Smooth muscle cell (in vitro differentiated cells): ENCODE results near the gene SETD4. TPM values are rescaled to one million over a fixed set of nuclear protein-coding genes. Genes with fewer than 3 reads are reported as not detected.
A peak's percentile ranks its signal among the peaks of the same experiment; 100 is the strongest.

ENCODE experiments used
- DNase-seq: peaks from one replicate; lab custom pipeline; 2025; ENCODE audit not compliant: unreplicated experiment; lab: John Stamatoyannopoulos, UW
- H2AFZ ChIP-seq: fragments of 200-600 bp; sonication (generic); 2 replicates; pipeline ENCODE4 v1.6.0; 2016; ENCODE audit warnings: antibody characterized with exemption, low read depth, mild to moderate bottlenecking
- H3F3A ChIP-seq: fragments of 200-600 bp; sonication (generic); 2 replicates; pipeline ENCODE4 v1.6.0; 2017; ENCODE audit warnings: antibody characterized with exemption, low read depth
- H3K27ac ChIP-seq: fragments of 200-600 bp; sonication (generic); 2 replicates; pipeline ENCODE4 v1.5.1; 2016; ENCODE audit warnings: low read depth, mild to moderate bottlenecking
- H3K27me3 ChIP-seq: fragments of 200-600 bp; sonication (generic); 2 replicates; pipeline ENCODE4 v1.6.1; 2016; ENCODE audit warnings: low read depth, mild to moderate bottlenecking
- H3K36me3 ChIP-seq: fragments of 200-600 bp; sonication (generic); 2 replicates; pipeline ENCODE4 v1.5.1; 2016; ENCODE audit warnings: low read depth
- H3K4me1 ChIP-seq: fragments of 200-600 bp; sonication (generic); 2 replicates; pipeline ENCODE4 v1.5.1; 2016; ENCODE audit warnings: low read depth
- H3K4me2 ChIP-seq: fragments of 200-600 bp; sonication (generic); 2 replicates; pipeline ENCODE4 v1.6.0; 2016; ENCODE audit warnings: mild to moderate bottlenecking
- H3K4me3 ChIP-seq: fragments of 200-600 bp; sonication (generic); 2 replicates; pipeline ENCODE4 v1.5.1; 2016; ENCODE audit warnings: mild to moderate bottlenecking
- H3K79me2 ChIP-seq: fragments of 200-600 bp; sonication (generic); 2 replicates; pipeline ENCODE4 v1.6.0; 2016; ENCODE audit warnings: low read depth, mild to moderate bottlenecking
- H3K9ac ChIP-seq: fragments of 200-600 bp; sonication (generic); 2 replicates; pipeline ENCODE4 v1.6.0; 2016; ENCODE audit warnings: low read depth
- H3K9me3 ChIP-seq: fragments of 200-600 bp; sonication (generic); replicated peaks from 2 replicates; pipeline ENCODE4 v1.5.1; 2016; ENCODE audit warnings: low read depth
- H4K20me1 ChIP-seq: fragments of 200-600 bp; sonication (generic); 2 replicates; pipeline ENCODE4 v1.6.0; 2016; ENCODE audit warnings: low read depth
- WGBS: methylation state at CpG from one replicate; pipeline ENCODE4 v1.1.7; 2016; ENCODE audit warnings: low lambda C conversion rate; 5-methylcytosine and 5-hydroxymethylcytosine counted together
- polyA plus RNA-seq: library from polyadenylated mRNA; unstranded; fragments of >200 nt; fragmentation: Nextera tagmentation; extraction: Ambion mirVana; gene quantifications from 2 replicates; pipeline ENCODE4 v1.2.1, GENCODE V29; 2016
- total RNA-seq: library from RNA; depleted of rRNA; stranded (reverse); fragments of >200 nt; gene quantifications from 2 replicates; pipeline ENCODE4 v1.2.3, GENCODE V29; 2014
- TF ChIP-seq, protein P1 (sequence below): fragments of 200-600 bp; sonication (generic); IDR thresholded peaks from 2 replicates; pipeline ENCODE4 v1.5.1; 2017; ENCODE audit warnings: borderline replicate concordance, mild to moderate bottlenecking, antibody characterized with exemption; ENCODE audit not compliant: insufficient read depth, poor library complexity, severe bottlenecking

The SETD4 gene
- total and polyA plus RNA-seq, 2 experiments from 2014 or later: 10.0 to 18.7 TPM

DNA sequence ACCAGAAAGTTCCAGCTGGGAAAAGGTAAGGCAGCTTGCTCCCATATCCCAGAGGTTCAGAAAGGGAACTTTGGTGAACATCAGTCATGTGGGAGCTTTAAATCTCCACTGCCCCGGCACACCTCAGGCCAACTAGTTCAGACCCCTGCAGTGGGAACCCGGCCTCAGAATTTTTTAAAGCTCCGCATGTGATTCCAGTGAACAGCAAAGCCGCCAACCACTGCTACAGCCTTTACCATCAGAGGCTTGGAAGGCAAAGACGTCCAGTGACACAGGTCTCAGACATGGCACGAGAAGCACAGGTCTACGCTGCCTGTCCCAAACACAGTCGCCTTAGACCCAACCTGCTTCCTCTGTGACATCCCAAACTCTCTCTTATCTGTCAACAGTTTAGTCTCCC, 31.0 kb downstream of the SETD4 start:
- TF ChIP-seq, protein P1, sequence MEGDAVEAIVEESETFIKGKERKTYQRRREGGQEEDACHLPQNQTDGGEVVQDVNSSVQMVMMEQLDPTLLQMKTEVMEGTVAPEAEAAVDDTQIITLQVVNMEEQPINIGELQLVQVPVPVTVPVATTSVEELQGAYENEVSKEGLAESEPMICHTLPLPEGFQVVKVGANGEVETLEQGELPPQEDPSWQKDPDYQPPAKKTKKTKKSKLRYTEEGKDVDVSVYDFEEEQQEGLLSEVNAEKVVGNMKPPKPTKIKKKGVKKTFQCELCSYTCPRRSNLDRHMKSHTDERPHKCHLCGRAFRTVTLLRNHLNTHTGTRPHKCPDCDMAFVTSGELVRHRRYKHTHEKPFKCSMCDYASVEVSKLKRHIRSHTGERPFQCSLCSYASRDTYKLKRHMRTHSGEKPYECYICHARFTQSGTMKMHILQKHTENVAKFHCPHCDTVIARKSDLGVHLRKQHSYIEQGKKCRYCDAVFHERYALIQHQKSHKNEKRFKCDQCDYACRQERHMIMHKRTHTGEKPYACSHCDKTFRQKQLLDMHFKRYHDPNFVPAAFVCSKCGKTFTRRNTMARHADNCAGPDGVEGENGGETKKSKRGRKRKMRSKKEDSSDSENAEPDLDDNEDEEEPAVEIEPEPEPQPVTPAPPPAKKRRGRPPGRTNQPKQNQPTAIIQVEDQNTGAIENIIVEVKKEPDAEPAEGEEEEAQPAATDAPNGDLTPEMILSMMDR: no peak
- Histone ChIP-seq H3K27me3 (no peaks in the 10 kb centered on the region), H3K79me2 (no peaks in the 10 kb centered on the region), H3K4me3 (no peak overlapping the region), H3F3A (no peaks in the 10 kb centered on the region), H3K27ac (no peak overlapping the region), H3K9ac (no peak overlapping the region), H3K4me1 (no peaks in the 10 kb centered on the region), H3K9me3 (no peaks in the 10 kb centered on the region), H4K20me1 (no peaks in the 10 kb centered on the region), H3K4me2 (no peak overlapping the region), H2AFZ (no peak overlapping the region), H3K36me3 (no peaks in the 10 kb centered on the region)
- no peak for DNase-seq
- WGBS: 86% methylated on average over 8 of the region's 8 CpGs

DNA sequence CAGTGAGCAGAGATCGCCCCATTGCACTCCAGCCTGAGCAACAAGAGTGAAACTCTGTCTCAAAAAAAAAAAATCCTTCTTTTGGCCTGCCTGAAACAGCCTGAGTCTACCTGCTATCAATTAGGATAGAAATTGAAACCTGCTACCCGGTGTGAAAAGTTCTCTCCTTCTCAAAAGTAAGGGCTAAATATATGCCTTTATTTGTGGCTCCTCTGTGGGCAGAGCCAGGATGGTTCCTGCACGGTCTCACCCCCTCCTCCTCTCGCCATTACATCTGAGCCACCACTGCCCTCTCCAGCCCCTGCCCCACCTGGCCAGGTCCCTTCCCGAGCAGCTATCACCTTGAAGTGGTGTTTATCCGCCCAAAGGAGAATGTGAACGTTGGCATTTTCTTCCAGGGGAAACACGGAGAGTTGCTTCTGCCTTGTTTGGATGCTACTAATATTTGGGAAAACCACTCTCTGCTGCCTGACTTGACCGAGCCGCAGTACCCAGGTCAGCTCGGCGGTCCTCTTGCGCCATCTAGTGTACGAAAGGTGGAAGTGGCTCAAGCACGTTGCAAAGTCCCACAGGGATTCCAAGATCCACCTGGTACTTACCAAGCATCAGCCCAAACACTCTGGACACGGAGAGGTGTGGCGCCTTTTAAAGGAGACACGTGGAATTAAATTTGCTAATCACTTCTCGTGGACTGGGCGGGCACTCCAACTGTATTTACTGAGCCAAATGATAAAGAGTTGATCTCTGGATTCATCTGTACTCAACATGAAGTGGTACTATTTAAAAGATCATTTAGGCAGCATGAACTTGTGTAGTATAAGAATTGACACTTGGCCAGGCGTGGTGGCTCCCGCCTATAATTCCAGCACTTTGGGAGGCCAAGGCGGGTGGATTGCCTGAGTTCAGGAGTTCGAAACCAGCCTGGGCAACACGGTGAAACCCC, 31.9 kb downstream of the SETD4 start:
- H3K4me2 ChIP-seq: peak overlapping the region; percentile 51
- TF ChIP-seq, protein P1: peak; percentile 91
- no peak overlapping the region for H3K9ac ChIP-seq
- H3K9me3 ChIP-seq: no peaks in the 10 kb centered on the region
- H2AFZ ChIP-seq: no peak overlapping the region
- 26% methylated on average over 25 of the region's 25 CpGs for WGBS
- DNase-seq: peak; percentile 24
- no peaks in the 10 kb centered on the region for H3K4me1 ChIP-seq
- H3K27me3 ChIP-seq: no peaks in the 10 kb centered on the region
- H3K4me3 ChIP-seq: no peak overlapping the region
- H3K36me3 ChIP-seq: no peaks in the 10 kb centered on the region
- H3F3A ChIP-seq: no peaks in the 10 kb centered on the region
- no peaks in the 10 kb centered on the region for H4K20me1 ChIP-seq
- H3K27ac ChIP-seq: no peak overlapping the region
- H3K79me2 ChIP-seq: no peaks in the 10 kb centered on the region

DNA sequence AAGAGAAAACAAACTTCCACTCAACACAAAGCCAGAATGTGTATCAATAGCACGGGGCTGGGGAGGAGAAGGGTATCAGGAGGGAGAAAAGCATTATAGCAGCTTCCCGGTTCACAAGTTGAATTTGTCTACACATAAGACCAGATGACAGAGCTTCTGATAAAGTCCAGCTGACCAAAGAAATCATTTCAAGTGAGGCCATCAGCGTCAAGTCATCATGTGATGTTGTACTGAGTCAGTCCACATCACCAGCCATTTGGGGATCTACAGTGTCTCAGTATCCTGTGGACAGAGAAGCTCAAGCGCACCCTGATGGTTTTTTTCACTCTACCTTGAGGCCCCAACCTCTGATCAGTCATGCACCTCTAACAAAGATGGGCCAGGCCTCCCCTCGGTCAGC, 33.0 kb downstream of the SETD4 start:
- DNase-seq: no peak

More for the DNA sequence above, 33.0 kb downstream of the SETD4 start:
- no peaks in the 10 kb centered on the region for H3K36me3 ChIP-seq
- no peaks in the 10 kb centered on the region for H3F3A ChIP-seq
- H3K27me3 ChIP-seq: no peaks in the 10 kb centered on the region
- TF ChIP-seq, protein P1: no peak
- H3K79me2 ChIP-seq: no peaks in the 10 kb centered on the region
- no peak overlapping the region for H2AFZ ChIP-seq
- H3K9me3 ChIP-seq: no peaks in the 10 kb centered on the region
- no peak overlapping the region for H3K27ac ChIP-seq
- 56% methylated on average over 5 of the region's 5 CpGs for WGBS
- H3K9ac ChIP-seq: no peak overlapping the region
- no peak overlapping the region for H3K4me2 ChIP-seq
- H3K4me3 ChIP-seq: no peak overlapping the region
- H4K20me1 ChIP-seq: no peaks in the 10 kb centered on the region
- H3K4me1 ChIP-seq: no peaks in the 10 kb centered on the region
